ENCODE measurements around the gene RBP3.

GRCh38 chr10:47364366-47364765, 16.2 kb downstream of the RBP3 start:
- TF ChIP-seq GATA3 (IDR thresholded peaks at IDR 0.05; ENCODE audit: low read depth, low read length) = no peak
- no peak for TF ChIP-seq GATA2 (IDR thresholded peaks at IDR 0.05; ENCODE audit: low read depth, low read length)
